Kidney glomerular epithelial cell (primary cell): ENCODE measurements around the gene C12orf57.

Experiments
- DNase-seq: peaks from one replicate; lab custom pipeline; 2025; lab: John Stamatoyannopoulos, UW

Gene C12orf57

DNA sequence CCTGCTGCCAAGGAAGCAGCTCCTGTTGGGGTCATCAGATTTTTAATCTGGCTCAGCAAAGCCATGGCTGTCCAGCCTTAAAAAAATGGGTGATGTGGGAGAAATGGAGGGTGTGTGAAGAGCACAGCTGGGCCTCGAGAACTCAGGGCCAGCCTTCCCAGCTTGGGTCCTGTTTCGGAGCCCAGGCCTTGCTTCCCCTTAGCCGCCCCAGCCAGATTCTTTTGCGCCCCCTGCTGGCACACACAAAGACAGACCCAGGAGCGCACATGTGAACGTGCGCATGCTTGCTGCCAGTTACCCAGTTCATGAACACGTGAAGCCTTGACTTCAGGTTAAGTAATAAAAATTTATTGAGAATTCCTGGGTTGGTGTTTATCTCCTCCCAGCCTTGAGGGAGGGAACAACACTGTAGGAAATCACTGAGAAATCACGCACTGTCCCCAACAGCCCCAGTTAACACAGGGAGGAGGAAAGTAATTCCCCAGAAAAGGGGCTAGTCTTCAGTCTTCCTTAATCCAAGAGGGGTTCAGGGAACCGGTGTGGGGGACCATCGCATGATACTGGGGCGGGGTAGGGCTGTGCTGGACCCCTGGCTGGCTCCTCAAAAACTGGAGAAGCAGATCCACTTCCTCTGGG lies 21.3 kb downstream of the C12orf57 start:
- DNase-seq: peak; percentile 21

GRCh38 chr12:6965714-6966113 lies 21.9 kb downstream of the C12orf57 start:
- no peak for DNase-seq

DNA sequence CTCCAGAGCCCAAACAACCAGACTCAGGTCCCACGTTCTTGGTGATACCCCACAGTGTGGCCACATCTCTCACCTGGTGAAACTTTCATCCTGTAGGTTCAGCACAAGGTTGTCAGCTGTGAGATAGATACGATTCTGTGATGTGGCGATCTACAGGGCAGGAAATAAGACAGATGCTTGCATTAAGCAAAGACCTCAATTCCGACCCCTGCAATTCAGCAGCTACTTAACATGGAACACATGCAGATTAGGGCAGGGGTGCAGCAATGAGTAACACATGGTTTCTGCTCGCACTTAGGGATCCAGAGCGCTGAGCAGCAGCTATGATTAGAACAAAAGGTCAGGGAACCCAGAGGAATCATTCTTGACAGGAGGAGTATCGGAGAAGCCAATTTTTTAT lies 22.5 kb downstream of the C12orf57 start:
- no peak for DNase-seq

DNA sequence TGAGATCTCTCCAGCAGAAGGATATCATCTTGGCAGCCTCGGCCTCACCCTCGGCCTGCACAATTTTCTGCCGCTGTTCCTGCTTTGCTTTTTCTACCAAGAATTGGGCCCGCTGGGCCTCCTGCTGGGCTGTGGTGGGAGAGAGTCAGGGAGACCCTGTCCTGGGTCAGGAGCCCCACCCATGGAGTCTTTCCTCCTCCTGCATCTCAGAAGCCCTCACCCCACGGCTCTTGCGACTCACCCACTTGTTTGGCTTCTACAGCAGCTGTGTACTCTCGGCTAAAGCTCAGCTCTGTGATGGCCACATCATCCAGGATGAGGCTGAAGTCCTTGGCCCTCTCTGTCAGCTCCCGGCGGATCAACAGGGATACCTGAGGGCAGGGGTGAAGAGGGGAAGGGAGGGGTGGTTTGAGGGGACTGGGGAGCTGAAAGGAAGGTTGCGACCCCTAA lies 23.9 kb downstream of the C12orf57 start:
- no peak for DNase-seq

GRCh38 chr12:6968426-6968825 lies 24.6 kb downstream of the C12orf57 start:
- DNase-seq: no peak

DNA sequence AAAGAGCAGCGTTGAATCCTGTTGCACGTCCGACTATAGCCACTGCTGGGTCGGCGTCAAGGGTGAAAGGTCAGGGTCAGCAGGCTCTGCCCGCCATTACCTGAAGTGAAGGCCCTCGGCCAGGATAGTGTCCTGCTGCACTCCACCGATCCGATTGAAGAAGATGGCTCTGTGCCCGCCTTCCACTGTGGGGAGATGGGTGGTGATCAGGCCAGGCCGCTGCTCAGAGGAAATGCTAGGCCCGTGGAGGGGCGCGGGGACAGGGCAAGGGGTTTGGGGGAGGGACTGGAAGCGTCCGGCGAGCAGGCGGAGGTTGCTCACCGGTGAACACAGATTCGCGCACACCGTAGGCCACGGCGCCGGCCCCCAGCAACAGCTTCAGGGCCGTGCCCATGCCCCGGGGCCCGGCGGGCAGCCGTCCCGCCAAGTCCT lies 26.3 kb downstream of the C12orf57 start:
- no peak for DNase-seq

DNA sequence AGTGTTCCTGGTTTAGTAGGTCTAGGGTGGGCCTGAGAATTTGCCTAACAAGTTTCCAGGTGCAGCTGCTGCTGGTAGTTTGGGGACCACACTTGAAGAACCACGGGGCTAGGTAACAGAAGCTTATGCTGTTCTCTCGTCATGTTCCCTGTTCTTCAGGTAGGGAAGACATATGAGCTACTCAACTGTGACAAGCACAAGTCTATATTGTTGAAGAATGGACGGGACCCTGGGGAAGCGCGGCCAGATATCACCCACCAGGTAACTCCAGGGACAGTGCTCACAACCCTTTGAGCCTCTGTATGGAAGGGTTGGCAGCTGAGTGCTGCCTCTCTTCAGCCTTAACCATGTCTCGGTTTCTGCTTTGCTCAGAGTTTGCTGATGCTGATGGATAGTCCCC lies 30.4 kb downstream of the C12orf57 start:
- DNase-seq: no peak

- no peak for DNase-seq
Observed at GRCh38 chr12:6975297-6976032, 31.6 kb downstream of the C12orf57 start.

GRCh38 chr12:6977653-6978052 lies 33.8 kb downstream of the C12orf57 start:
- DNase-seq: no peak

- no peak for DNase-seq
Observed at GRCh38 chr12:6978188-6978587, 34.4 kb downstream of the C12orf57 start.

- no peak for DNase-seq
Observed at GRCh38 chr12:6978611-6979011, 34.8 kb downstream of the C12orf57 start.

DNA sequence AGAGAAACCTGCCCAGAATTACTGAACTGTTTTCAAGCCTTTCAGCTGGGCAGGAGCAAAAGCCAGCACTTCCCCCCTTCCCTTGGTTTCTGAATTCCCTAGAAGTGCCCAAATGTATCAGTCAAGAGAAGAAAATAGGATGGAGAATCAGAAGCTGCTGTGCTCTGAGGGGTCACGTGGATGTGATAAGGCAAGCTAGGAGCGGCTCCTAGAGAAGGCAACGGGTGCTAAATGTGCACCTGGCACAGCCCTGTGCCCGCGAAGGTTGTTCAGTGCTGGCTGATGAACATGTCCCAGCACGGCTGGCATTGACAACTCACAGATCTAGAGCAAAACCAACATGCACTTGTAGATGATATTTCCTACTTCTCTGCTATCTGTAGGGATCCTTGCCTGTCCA lies 35.2 kb downstream of the C12orf57 start:
- no peak for DNase-seq

DNA sequence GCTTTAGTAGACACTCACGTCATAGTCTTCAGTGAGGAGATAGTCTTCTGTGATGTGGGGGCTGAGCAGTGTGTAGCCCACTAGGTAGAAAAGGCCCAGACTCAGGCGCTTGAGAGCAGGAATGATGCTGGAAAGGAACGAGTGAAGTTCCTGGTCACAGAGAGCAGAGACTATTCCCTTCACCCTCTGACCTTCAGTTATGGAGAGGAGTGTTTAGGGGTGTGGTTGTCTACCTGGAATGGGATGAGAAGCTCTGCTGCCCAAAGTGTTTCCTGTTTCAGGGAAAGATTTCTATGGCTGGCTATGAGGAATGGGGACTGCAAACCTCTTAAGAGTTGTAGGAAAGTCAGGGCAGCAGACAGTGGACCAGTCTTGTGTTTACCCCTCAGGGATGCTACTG lies 35.6 kb downstream of the C12orf57 start:
- no peak for DNase-seq

- DNase-seq: no peak
Observed at GRCh38 chr12:6980075-6980474, 36.3 kb downstream of the C12orf57 start.

GRCh38 chr12:6980740-6981139 lies 36.9 kb downstream of the C12orf57 start:
- DNase-seq: no peak

GRCh38 chr12:6981152-6982052 lies 37.6 kb downstream of the C12orf57 start:
- DNase-seq: no peak

DNA sequence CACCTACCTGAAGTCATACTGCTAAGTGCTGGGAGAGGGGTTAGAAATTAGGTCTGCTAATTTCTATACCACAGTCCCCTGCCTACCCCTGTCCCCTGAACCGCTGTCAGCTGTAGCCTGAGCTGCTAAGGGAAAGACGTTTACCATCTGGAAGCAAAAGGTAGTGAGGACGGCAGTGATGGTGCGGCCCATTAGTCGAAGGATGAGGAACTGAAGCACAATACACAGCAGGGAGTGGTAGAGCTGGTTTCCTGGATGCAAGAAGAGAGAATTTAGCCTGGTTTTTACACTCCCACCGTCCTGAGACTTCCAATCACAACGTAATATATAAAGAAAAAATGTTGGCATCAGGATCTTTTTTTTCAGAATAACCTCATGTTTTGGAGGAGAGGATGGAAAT lies 38.7 kb downstream of the C12orf57 start:
- DNase-seq: no peak

GRCh38 chr12:6987956-6988553 lies 44.2 kb downstream of the C12orf57 start:
- no peak for DNase-seq
